Measurements from ENCODE around the gene UBA52.

The UBA52 gene

GRCh38 chr19:18608805-18609716, 37.4 kb downstream of the UBA52 start:
- no peak for DNase-seq (ENCODE audit: low read depth in 2 of 2)

DNA sequence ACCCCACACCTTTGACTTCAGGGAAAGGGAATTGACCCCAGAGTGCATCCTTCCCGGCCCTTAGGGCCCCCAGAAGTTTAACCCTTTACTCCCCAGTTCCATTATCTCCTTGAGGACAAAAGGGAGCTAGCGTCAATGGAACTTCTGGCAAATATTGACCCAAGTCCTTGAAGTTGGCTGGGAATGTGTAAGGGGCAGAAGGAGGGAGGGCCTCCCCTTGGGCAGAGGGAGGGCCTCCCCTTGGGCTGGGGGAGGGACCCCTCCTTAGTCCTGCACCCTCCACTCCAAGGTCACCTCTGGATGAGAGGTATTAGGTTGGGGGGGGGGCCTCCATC, 38.0 kb downstream of the UBA52 start:
- DNase-seq (ENCODE audit: low read depth in 2 of 2), result no peak

GRCh38 chr19:18610245-18610555, 38.5 kb downstream of the UBA52 start:
- no peak for DNase-seq (ENCODE audit: low read depth in 2 of 2)

GRCh38 chr19:18610556-18611326, 39.1 kb downstream of the UBA52 start:
- DNase-seq (ENCODE audit: low read depth in 2 of 2), result no peak

GRCh38 chr19:18611327-18612050, 39.8 kb downstream of the UBA52 start:
- DNase-seq (ENCODE audit: low read depth in 2 of 2), result no peak

DNA sequence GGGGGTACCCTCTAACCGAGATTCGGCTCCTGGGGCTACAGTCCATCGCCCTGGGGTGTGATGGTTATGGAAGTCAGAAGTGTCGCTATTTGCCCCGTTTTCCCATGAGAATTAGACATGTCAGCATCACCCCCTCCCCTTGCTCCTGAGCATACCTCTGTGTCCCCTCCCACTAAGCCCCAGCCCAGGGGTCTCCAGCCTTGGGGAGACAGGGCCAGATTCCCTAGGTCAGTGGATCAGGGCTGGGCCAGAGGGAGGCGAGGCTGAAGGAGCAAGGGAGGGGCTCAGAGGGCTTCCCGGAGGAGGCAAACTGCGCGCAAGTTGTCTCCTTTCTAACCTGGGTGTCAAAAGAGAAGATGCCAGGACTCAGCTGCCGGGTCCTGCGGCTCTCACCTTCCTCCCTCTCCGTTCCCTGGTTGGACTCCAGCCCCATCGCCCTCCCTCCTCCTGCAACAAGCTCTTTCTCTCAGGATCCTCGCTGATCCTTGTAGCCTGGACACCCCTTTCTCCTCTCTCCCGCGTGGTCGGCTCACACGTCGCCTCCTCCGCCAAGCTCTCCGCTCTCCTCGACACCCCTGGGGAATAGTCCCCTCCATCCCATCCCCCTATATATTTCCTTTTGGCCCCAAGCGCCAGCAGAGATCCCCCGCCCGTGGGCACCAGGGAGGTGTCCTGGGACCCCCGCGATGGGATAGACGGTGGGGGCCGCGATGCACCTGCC, 40.6 kb downstream of the UBA52 start:
- no peak for DNase-seq (ENCODE audit: low read depth in 2 of 2)

GRCh38 chr19:18612772-18613588, 41.3 kb downstream of the UBA52 start, which contains the start of gene TMEM59L:
Gene TMEM59L (plus strand): TSS chr19:18612870. CDS start chr19:18612959, 89 bp downstream.
- DNase-seq (ENCODE audit: low read depth in 2 of 2), result no peak

DNA sequence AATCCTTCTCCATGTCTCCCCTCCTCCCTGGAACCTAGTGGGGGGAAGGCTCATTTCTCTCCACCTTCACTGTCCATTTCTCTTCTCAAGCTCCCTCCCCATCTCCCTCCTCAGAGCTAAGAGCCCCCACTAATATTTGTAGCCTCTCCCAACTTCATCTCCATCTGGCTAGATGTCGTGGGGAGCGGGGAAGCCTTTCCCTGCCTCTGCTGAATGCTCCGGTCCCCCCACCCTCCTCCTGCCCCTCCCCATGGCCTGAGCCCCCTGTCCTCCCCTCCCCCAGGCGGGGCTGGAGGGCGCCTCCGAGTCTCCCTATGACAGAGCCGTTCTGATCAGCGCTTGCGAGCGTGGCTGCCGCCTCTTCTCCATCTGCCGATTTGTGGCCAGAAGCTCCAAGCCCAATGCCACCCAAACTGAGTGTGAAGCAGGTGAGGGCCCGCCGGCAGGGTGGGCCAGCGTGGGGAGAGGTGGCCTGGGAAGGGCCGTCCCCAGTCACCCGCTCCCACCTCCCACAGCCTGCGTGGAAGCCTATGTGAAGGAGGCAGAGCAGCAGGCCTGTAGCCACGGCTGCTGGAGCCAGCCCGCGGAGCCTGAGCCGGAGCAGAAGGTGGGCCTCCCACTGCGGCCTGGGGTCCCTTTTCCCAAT, 42.1 kb downstream of the UBA52 start:
- DNase-seq (ENCODE audit: low read depth in 2 of 2), result no peak

- no peak for DNase-seq (ENCODE audit: low read depth in 2 of 2)
These were observed 44.4 kb downstream of the UBA52 start for GRCh38 chr19:18616023-18616422.

GRCh38 chr19:18617562-18617961, 45.9 kb downstream of the UBA52 start:
- no peak for DNase-seq (ENCODE audit: low read depth in 2 of 2)

- DNase-seq (ENCODE audit: low read depth in 2 of 2), result no peak
These were observed 46.6 kb downstream of the UBA52 start for GRCh38 chr19:18618236-18618635.

- DNase-seq (ENCODE audit: low read depth in 2 of 2), result no peak
These were observed 48.7 kb downstream of the UBA52 start for GRCh38 chr19:18620311-18620710.

DNA sequence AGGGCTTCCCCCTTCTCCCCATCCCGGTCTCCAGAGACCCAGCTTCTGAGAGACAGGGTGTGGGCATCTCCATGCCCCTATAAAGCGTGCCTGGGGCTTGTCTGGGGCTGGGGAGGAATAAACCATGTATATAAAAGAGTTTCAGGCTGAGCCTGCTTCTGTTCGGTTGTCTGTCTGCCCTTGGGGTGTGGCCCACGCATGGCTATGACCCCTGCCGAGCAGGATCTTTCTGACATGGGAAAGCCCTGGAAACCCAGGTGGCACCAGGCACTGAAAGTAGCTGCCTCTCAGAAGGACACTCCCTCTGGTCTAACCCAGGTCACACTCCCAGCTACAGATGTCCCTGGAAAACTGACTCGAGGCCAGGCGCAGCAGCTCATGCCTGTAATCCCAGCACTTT, 49.2 kb downstream of the UBA52 start:
- no peak for DNase-seq (ENCODE audit: low read depth in 2 of 2)

DNA sequence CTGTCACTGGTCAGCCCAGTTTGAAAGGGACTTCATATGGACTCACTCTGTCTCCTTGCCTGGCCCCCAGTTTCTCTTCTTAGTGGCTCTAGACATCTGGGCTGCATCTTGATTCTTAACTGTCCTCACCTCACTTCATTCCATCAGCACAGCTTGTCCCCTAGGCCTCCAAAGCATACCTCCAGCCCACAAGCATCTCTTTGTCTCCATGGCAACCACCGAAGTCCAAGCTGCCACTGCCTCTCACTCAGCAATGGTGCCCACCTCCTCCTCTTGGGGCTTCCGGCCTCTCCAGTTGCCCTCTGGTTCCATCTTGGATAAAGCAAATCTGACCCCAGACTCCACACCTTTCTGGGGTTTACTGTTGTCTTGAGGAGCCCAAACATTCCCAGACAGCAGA, 55.2 kb downstream of the UBA52 start:
- no peak for DNase-seq (ENCODE audit: low read depth in 2 of 2)
